ENCODE results near the gene TMX2. TPM values are rescaled to one million over a fixed set of nuclear protein-coding genes. Genes with fewer than 3 reads are reported as not detected.
"Not testable (repeated sequence)": the region's sequence is repeated elsewhere in the genome, so short reads cannot be mapped to it uniquely, and the experiment has no call there.

Gene TMX2
- total RNA-seq, 1 donor from 2014 or later, result 71.3 TPM

DNA sequence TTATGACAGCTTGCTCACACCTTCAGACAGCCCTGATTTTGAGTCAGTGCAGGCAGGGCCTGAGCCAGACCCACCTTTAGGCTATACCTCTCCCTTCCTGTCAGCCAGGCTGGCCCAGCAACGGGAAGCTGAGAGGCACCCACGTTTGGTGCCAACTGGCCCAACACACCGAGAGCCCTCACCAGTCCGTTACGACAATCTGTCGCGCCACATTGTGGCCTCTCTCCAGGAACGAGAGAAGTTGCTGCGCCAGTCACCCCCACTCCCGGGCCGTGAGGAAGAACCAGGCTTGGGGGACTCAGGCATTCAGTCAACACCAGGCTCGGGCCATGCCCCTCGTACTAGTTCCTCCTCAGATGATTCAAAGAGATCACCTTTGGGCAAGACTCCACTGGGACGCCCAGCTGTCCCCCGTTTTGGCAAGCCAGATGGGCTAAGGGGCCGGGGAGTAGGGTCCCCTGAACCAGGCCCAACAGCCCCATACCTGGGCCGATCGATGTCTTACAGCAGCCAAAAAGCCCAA is 13.5 kb upstream of the TMX2 start:
- Histone ChIP-seq H3K36me3 (ENCODE audit: control insufficient read depth, insufficient read depth, low read length) (peaks cover 31% of the 10 kb centered on the region), H3K4me3 (ENCODE audit: low read depth, low read length) (no peak overlapping the region), H3K27me3 (ENCODE audit: control insufficient read depth, insufficient read depth, low read length) (no peaks in the 10 kb centered on the region)
- DNase-seq (ENCODE audit: low read depth), result no peak
- TF ChIP-seq, protein P1, sequence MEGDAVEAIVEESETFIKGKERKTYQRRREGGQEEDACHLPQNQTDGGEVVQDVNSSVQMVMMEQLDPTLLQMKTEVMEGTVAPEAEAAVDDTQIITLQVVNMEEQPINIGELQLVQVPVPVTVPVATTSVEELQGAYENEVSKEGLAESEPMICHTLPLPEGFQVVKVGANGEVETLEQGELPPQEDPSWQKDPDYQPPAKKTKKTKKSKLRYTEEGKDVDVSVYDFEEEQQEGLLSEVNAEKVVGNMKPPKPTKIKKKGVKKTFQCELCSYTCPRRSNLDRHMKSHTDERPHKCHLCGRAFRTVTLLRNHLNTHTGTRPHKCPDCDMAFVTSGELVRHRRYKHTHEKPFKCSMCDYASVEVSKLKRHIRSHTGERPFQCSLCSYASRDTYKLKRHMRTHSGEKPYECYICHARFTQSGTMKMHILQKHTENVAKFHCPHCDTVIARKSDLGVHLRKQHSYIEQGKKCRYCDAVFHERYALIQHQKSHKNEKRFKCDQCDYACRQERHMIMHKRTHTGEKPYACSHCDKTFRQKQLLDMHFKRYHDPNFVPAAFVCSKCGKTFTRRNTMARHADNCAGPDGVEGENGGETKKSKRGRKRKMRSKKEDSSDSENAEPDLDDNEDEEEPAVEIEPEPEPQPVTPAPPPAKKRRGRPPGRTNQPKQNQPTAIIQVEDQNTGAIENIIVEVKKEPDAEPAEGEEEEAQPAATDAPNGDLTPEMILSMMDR (IDR thresholded peaks at IDR 0.05; ENCODE audit: insufficient read depth, low read length, severe bottlenecking), result no peak
- FAIRE-seq, result no peak

GRCh38 chr11:57699813-57700212 is 12.6 kb upstream of the TMX2 start:
- FAIRE-seq (no peak), DNase-seq (ENCODE audit: low read depth) (no peak)
- TF ChIP-seq, protein P1 (IDR thresholded peaks at IDR 0.05; ENCODE audit: insufficient read depth, low read length, severe bottlenecking), result no peak
- H3K27me3 ChIP-seq (ENCODE audit: control insufficient read depth, insufficient read depth, low read length), result no peaks in the 10 kb centered on the region
- peaks cover 33% of the 10 kb centered on the region for H3K36me3 ChIP-seq (ENCODE audit: control insufficient read depth, insufficient read depth, low read length)
- H3K4me3 ChIP-seq (ENCODE audit: low read depth, low read length), result no peak overlapping the region

DNA sequence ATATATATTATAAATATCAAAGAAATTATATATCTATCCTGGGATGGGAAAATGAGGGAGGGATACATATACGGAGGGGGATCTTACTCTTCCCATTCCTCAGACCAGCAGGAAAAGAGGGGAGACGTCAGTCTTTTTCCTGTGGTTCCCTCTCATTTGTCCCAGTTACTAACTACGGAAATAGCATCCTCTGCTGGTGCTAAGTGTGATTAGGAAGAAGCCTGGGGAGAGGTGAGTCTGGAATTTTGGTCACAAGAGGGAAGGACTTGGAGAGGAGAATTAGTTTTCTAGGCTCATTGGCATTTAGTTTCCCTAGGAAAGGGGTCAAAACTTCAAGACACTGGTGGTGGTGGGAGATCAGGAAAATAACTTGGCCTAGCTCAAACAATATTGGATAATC is 12.0 kb upstream of the TMX2 start:
- FAIRE-seq (no peak), DNase-seq (ENCODE audit: low read depth) (no peak)
- H3K4me3 ChIP-seq (ENCODE audit: low read depth, low read length), result no peak overlapping the region
- H3K36me3 ChIP-seq (ENCODE audit: control insufficient read depth, insufficient read depth, low read length), result peaks cover 32% of the 10 kb centered on the region
- H3K27me3 ChIP-seq (ENCODE audit: control insufficient read depth, insufficient read depth, low read length), result no peaks in the 10 kb centered on the region
- TF ChIP-seq, protein P1 (IDR thresholded peaks at IDR 0.05; ENCODE audit: insufficient read depth, low read length, severe bottlenecking), result no peak

GRCh38 chr11:57703341-57703740 is 9.1 kb upstream of the TMX2 start:
- peaks cover 19% of the 10 kb centered on the region for H3K36me3 ChIP-seq (ENCODE audit: control insufficient read depth, insufficient read depth, low read length)
- FAIRE-seq, result no peak
- no peak overlapping the region for H3K4me3 ChIP-seq (ENCODE audit: low read depth, low read length)
- H3K27me3 ChIP-seq (ENCODE audit: control insufficient read depth, insufficient read depth, low read length), result no peaks in the 10 kb centered on the region
- peak; percentile 27 for DNase-seq (ENCODE audit: low read depth)
- TF ChIP-seq, protein P1 (IDR thresholded peaks at IDR 0.05; ENCODE audit: insufficient read depth, low read length, severe bottlenecking), result no peak

GRCh38 chr11:57704932-57705331 is 7.5 kb upstream of the TMX2 start:
- FAIRE-seq (no peak), DNase-seq (ENCODE audit: low read depth) (no peak)
- Histone ChIP-seq H3K36me3 (ENCODE audit: control insufficient read depth, insufficient read depth, low read length) (peaks cover 7% of the 10 kb centered on the region), H3K27me3 (ENCODE audit: control insufficient read depth, insufficient read depth, low read length) (no peaks in the 10 kb centered on the region), H3K4me3 (ENCODE audit: low read depth, low read length) (no peak overlapping the region)
- TF ChIP-seq, protein P1 (IDR thresholded peaks at IDR 0.05; ENCODE audit: insufficient read depth, low read length, severe bottlenecking), result no peak

- not testable (repeated sequence) for DNase-seq (ENCODE audit: low read depth); H3K36me3 ChIP-seq (ENCODE audit: control insufficient read depth, insufficient read depth, low read length); H3K4me3 ChIP-seq (ENCODE audit: low read depth, low read length); H3K27me3 ChIP-seq (ENCODE audit: control insufficient read depth, insufficient read depth, low read length); FAIRE-seq
Measured at GRCh38 chr11:57705432-57705831, 7.0 kb upstream of the TMX2 start.

All from bronchial epithelial cell (primary cell).